CD14-positive monocyte (primary cell): ENCODE measurements around the gene NUDT13. TPM values are rescaled to one million over a fixed set of nuclear protein-coding genes. Genes with fewer than 3 reads are reported as not detected.

Experiments
- DNase-seq, 3 donors: peaks; one replicate each; pipeline ENCODE4 v3.0.0-alpha.2; 2011 to 2022
- H2AFZ ChIP-seq: 2 replicates; pipeline ENCODE4 v1.6.0; 2012; ENCODE audit warnings: mild to moderate bottlenecking, low read depth, low read length, inconsistent platforms; ENCODE audit not compliant: insufficient read depth, poor library complexity, severe bottlenecking
- H3K27ac ChIP-seq, 2 donors: 1 replicate in 1 of 2; 2 replicates in 1 of 2; pipeline ENCODE4 v1.5.1; 2012 to 2013; ENCODE audit warnings: low read length in 2 of 2, control low read depth in 1 of 2, inconsistent platforms in 1 of 2, low read depth in 1 of 2, mild to moderate bottlenecking in 1 of 2
- H3K27me3 ChIP-seq, 2 donors: one replicate each; pipeline versions ENCODE4 v1.6.0 to v1.6.1; 2011 to 2013; ENCODE audit warnings: low read length in 2 of 2; ENCODE audit not compliant: control insufficient read depth in 2 of 2, insufficient read depth in 2 of 2
- H3K36me3 ChIP-seq, 2 donors: replicated peaks in 1 of 2; 1 replicate in 1 of 2; 2 replicates in 1 of 2; pipeline versions ENCODE4 v1.5.1 to v1.6.1; 2012 to 2013; ENCODE audit warnings: low read length in 2 of 2, control low read depth in 1 of 2, inconsistent platforms in 1 of 2, mild to moderate bottlenecking in 1 of 2; ENCODE audit not compliant: insufficient read depth in 2 of 2, control insufficient read depth in 1 of 2
- H3K4me1 ChIP-seq, 2 donors: 1 replicate in 1 of 2; 2 replicates in 1 of 2; pipeline versions ENCODE4 v1.5.1 to v1.6.1; 2012 to 2013; ENCODE audit warnings: low read length in 2 of 2, control low read depth in 1 of 2, inconsistent platforms in 1 of 2, mild to moderate bottlenecking in 1 of 2, moderate library complexity in 1 of 2; ENCODE audit not compliant: insufficient read depth in 2 of 2, control insufficient read depth in 1 of 2
- H3K4me2 ChIP-seq: replicated peaks from 2 replicates; pipeline ENCODE3; 2012; ENCODE audit warnings: low read length, moderate library complexity, mild to moderate bottlenecking; ENCODE audit not compliant: poor library complexity, severe bottlenecking; ENCODE audit errors: extremely low read depth
- H3K4me3 ChIP-seq, 3 experiments: fragments of 200-600 bp in 1 of 3; sonication (generic) in 1 of 3; replicated peaks in 1 of 3; 1 replicate in 2 of 3; 2 replicates in 1 of 3; pipeline ENCODE4 v1.5.1; 2011 to 2013; ENCODE audit warnings: low read length in 3 of 3, mild to moderate bottlenecking in 3 of 3, control low read depth in 2 of 3, low read depth in 2 of 3, inconsistent platforms in 1 of 3, moderate library complexity in 1 of 3
- H3K79me2 ChIP-seq: 2 replicates; pipeline ENCODE4 v1.6.0; 2012; ENCODE audit warnings: mild to moderate bottlenecking, control low read depth, inconsistent platforms, low read length, moderate library complexity; ENCODE audit not compliant: insufficient read depth
- H3K9ac ChIP-seq: 2 replicates; pipeline ENCODE4 v1.6.0; 2017; ENCODE audit warnings: low read length, mild to moderate bottlenecking; ENCODE audit not compliant: insufficient read depth, poor library complexity, severe bottlenecking
- H3K9me3 ChIP-seq, 2 donors: replicated peaks in 1 of 2; 1 replicate in 1 of 2; 2 replicates in 1 of 2; pipeline versions ENCODE4 v1.5.1 to v1.6.1; 2012 to 2013; ENCODE audit warnings: low read length in 2 of 2, control low read depth in 1 of 2; ENCODE audit not compliant: control insufficient read depth in 1 of 2, insufficient read depth in 1 of 2
- H4K20me1 ChIP-seq: 2 replicates; pipeline ENCODE4 v1.6.0; 2012; ENCODE audit warnings: mild to moderate bottlenecking, low read length, control low read depth, moderate library complexity; ENCODE audit not compliant: insufficient read depth
- H3K27ac Mint-ChIP-seq, 7 donors: one replicate each; pipeline ENCODE4 v1.8.0; 2020; ENCODE audit warnings: mild to moderate bottlenecking in 7 of 7, mixed read lengths in 7 of 7, moderate library complexity in 6 of 7, inconsistent platforms in 2 of 7
- H3K27me3 Mint-ChIP-seq, 3 donors: one replicate each; pipeline ENCODE4 v1.8.0; 2021 to 2022; ENCODE audit warnings: low read depth in 3 of 3, mild to moderate bottlenecking in 3 of 3, mixed read lengths in 3 of 3, moderate library complexity in 3 of 3, inconsistent platforms in 1 of 3
- H3K36me3 Mint-ChIP-seq, 2 donors: one replicate each; pipeline ENCODE4 v1.8.0; 2020; ENCODE audit warnings: mixed read lengths in 2 of 2, inconsistent platforms in 1 of 2, mild to moderate bottlenecking in 1 of 2
- H3K4me1 Mint-ChIP-seq: one replicate; pipeline ENCODE4 v1.8.0; 2020; ENCODE audit warnings: mild to moderate bottlenecking, mixed read lengths
- H3K4me3 Mint-ChIP-seq, 2 donors: one replicate each; pipeline ENCODE4 v1.8.0; 2020; ENCODE audit warnings: mild to moderate bottlenecking in 2 of 2, mixed read lengths in 2 of 2, moderate library complexity in 1 of 2
- H3K9me3 Mint-ChIP-seq, 7 donors: one replicate each; pipeline ENCODE4 v1.8.0; 2020 to 2022; ENCODE audit warnings: mixed read lengths in 7 of 7, mild to moderate bottlenecking in 6 of 7, moderate library complexity in 6 of 7, inconsistent platforms in 2 of 7
- WGBS: methylation state at CpG from one replicate; pipeline ENCODE4 v1.1.5; 2013; ENCODE audit warnings: missing lambda C conversion rate; ENCODE audit not compliant: insufficient coverage; 5-methylcytosine and 5-hydroxymethylcytosine counted together
- intact Hi-C, 2 donors: fragments of 100-400 bp; cut with micrococcal nuclease; formaldehyde crosslinking; loops; one replicate each; pipeline versions ENCODE4 v1.15.0 to v1.15.1; 2023
- polyA plus RNA-seq, 3 donors: library from polyadenylated mRNA; depleted of rRNA in 1 of 3; unstranded in 2 of 3; stranded (reverse) in 1 of 3; fragments of 300-500 nt in 2 of 3; fragments of >200 nt in 1 of 3; fragmentation: Illumina TruSeq in 2 of 3; gene quantifications; 1 replicate in 2 of 3; 2 replicates in 1 of 3; pipeline ENCODE4 v1.2.3, GENCODE V29; 2012 to 2021
- TF ChIP-seq, protein P1 (sequence below): fragments of 200-600 bp; IDR thresholded peaks from one replicate; pipeline ENCODE4 v1.8.0; 2022; ENCODE audit warnings: antibody characterized with exemption, mild to moderate bottlenecking

The NUDT13 gene
- polyA plus RNA-seq, 3 donors = 0.69 to 4.5 (median 1.0) TPM

DNA sequence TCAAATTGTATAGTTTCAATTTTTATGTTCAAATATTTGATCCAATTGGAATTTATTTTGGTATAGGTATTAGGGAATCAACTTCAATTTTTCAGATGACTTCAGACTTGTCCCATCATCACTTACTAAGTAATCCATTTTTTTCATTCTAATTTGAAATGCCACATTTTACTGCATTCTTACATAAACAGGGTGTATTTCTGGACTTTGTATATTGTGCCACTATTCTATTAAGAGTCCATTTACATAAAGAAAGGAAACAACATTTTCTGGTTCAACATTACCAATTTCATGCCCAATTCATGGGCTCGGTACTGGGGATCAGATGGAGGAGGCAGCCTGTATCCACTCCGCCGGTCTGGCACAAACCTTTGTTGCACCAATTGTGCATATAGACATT is 41.8 kb downstream of the NUDT13 start:
- Histone ChIP-seq H3K4me2 (no peak overlapping the region), H3K36me3 (peaks cover 75 to 86% of the 10 kb centered on the region in 2 donors), H3K9ac (no peak overlapping the region), H3K27ac (no peak overlapping the region), H3K79me2 (no peaks in the 10 kb centered on the region), H3K9me3 (no peaks in the 10 kb centered on the region), H3K4me3 (no peak overlapping the region), H3K27me3 (no peaks in the 10 kb centered on the region), H2AFZ (no peak overlapping the region), H3K4me1 (no peaks in the 10 kb centered on the region), H4K20me1 (peaks cover 8% of the 10 kb centered on the region)
- Mint-ChIP-seq H3K36me3 (peaks cover 59 to 91% of the 10 kb centered on the region in 2 donors), H3K27ac (peak overlapping the region in 1 of 7 donors; percentile 57), H3K27me3 (no peaks in the 10 kb centered on the region), H3K4me1 (no peaks in the 10 kb centered on the region), H3K9me3 (peaks cover 0 to 1% (median 0%) of the 10 kb centered on the region in 7 donors), H3K4me3 (no peak overlapping the region)
- TF ChIP-seq, protein P1, sequence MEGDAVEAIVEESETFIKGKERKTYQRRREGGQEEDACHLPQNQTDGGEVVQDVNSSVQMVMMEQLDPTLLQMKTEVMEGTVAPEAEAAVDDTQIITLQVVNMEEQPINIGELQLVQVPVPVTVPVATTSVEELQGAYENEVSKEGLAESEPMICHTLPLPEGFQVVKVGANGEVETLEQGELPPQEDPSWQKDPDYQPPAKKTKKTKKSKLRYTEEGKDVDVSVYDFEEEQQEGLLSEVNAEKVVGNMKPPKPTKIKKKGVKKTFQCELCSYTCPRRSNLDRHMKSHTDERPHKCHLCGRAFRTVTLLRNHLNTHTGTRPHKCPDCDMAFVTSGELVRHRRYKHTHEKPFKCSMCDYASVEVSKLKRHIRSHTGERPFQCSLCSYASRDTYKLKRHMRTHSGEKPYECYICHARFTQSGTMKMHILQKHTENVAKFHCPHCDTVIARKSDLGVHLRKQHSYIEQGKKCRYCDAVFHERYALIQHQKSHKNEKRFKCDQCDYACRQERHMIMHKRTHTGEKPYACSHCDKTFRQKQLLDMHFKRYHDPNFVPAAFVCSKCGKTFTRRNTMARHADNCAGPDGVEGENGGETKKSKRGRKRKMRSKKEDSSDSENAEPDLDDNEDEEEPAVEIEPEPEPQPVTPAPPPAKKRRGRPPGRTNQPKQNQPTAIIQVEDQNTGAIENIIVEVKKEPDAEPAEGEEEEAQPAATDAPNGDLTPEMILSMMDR = no peak
- DNase-seq = no peak
- intact Hi-C loops = no loop called here
- WGBS = no CpG with 5 or more reads among the region's 3 CpGs

DNA sequence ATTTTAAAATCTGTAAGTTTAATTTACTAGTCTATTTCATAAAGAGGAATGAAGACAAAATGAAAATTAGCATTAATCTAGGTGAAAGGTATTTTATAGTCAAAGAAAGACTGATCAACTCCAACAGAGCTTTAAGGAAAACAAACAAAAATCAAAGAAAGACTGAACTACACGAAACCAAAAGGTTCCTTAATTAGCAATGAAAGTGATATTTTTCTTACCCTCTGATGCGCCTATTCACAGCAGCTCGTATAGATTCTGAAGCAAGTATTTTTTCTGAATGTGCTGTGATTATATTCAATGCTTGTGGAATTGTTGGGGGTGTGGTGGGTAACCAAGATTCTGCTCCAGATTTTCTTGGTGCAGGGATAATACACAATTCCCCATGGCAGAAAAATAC is 45.8 kb downstream of the NUDT13 start:
- Histone ChIP-seq H3K4me1 (no peaks in the 10 kb centered on the region), H3K36me3 (peaks cover 53 to 76% of the 10 kb centered on the region in 2 donors), H3K27me3 (no peaks in the 10 kb centered on the region), H3K27ac (no peak overlapping the region), H2AFZ (no peak overlapping the region), H3K9me3 (no peaks in the 10 kb centered on the region), H3K9ac (no peak overlapping the region), H4K20me1 (peaks cover 8% of the 10 kb centered on the region), H3K4me3 (no peak overlapping the region), H3K79me2 (peaks cover 11% of the 10 kb centered on the region), H3K4me2 (no peak overlapping the region)
- 100% methylated on average over 2 of the region's 3 CpGs for WGBS
- H3K4me3 Mint-ChIP-seq = no peak overlapping the region
- peaks cover 3% of the 10 kb centered on the region for H3K4me1 Mint-ChIP-seq
- DNase-seq = no peak
- peaks cover 0 to under 1% (median 0%) of the 10 kb centered on the region in 7 donors for H3K9me3 Mint-ChIP-seq
- intact Hi-C loops = no loop called here
- TF ChIP-seq, protein P1 = no peak
- H3K27ac Mint-ChIP-seq = peak overlapping the region in 1 of 7 donors; percentile 20
- no peaks in the 10 kb centered on the region for H3K27me3 Mint-ChIP-seq
- H3K36me3 Mint-ChIP-seq = peaks cover 47 to 81% of the 10 kb centered on the region in 2 donors
